Sigmoid colon (tissue), 7 donors: ENCODE data around the gene EFNA3. TPM values are rescaled to one million over a fixed set of nuclear protein-coding genes. Genes with fewer than 3 reads are reported as not detected.

ENCODE experiments used
- DNase-seq: peaks from one replicate; pipeline ENCODE4 v3.0.0-alpha.2; 2019
- H3K27ac ChIP-seq, 4 donors: fragments of 200-600 bp; sonication (generic); one replicate each; pipeline ENCODE4 v1.5.1; 2016 to 2019; ENCODE audit warnings: mild to moderate bottlenecking in 1 of 4
- H3K27me3 ChIP-seq, 3 donors: fragments of 200-600 bp; sonication (generic); one replicate each; pipeline ENCODE4 v1.5.1; 2019; ENCODE audit warnings: mild to moderate bottlenecking in 1 of 3
- H3K36me3 ChIP-seq, 4 donors: fragments of 200-600 bp; sonication (generic); one replicate each; pipeline ENCODE4 v1.5.1; 2016 to 2019
- H3K4me1 ChIP-seq, 4 donors: fragments of 200-600 bp; sonication (generic); one replicate each; pipeline ENCODE4 v1.5.1; 2017 to 2019
- H3K4me3 ChIP-seq, 4 donors: fragments of 200-600 bp; sonication (generic); one replicate each; pipeline ENCODE4 v1.5.1; 2017 to 2019; ENCODE audit warnings: mild to moderate bottlenecking in 2 of 4, moderate library complexity in 1 of 4
- H3K9me3 ChIP-seq, 4 donors: fragments of 200-600 bp in 3 of 4; sonication (generic) in 3 of 4; one replicate each; pipeline versions ENCODE4 v1.5.1 to v1.6.1; 2013 to 2019
- EP300 ChIP-seq, 4 donors: sonication (generic); formaldehyde crosslinking; IDR thresholded peaks; one replicate each; pipeline ENCODE4 v1.6.1; 2017; ENCODE audit warnings: antibody characterized with exemption in 4 of 4
- POLR2A ChIP-seq, 2 donors: fragments of 450-650 bp; IDR thresholded peaks; one replicate each; pipeline ENCODE4 v1.6.1; 2016; ENCODE audit warnings: antibody characterized with exemption in 2 of 2, mild to moderate bottlenecking in 2 of 2, moderate library complexity in 2 of 2
- POLR2AphosphoS5 ChIP-seq, 4 donors: sonication (generic); formaldehyde crosslinking; IDR thresholded peaks; one replicate each; pipeline ENCODE4 v1.6.1; 2017; ENCODE audit warnings: antibody characterized with exemption in 4 of 4
- WGBS, 2 donors: extraction: QIAGEN DNeasy Blood & Tissue Kit; methylation state at CpG; one replicate each; pipeline ENCODE4 v1.1.7; 2013; 5-methylcytosine and 5-hydroxymethylcytosine counted together
- intact Hi-C: fragments of 100-400 bp; cut with DNase I; formaldehyde crosslinking; loops from one replicate; pipeline ENCODE4 v1.15.1; 2023
- polyA plus RNA-seq, 3 donors: library from polyadenylated mRNA; stranded (reverse); fragments of 200-250 nt; gene quantifications; one replicate each; pipeline ENCODE4 v1.2.3, GENCODE V29; 2013
- total RNA-seq, 4 donors: library from RNA; depleted of rRNA; stranded (reverse); fragments of >200 nt; gene quantifications; one replicate each; pipeline ENCODE4 v1.1.0, GENCODE V29; 2016
- TF ChIP-seq, protein P1 (sequence below), 4 experiments: fragments of 450-650 bp in 3 of 4; fragments of 200-600 bp in 1 of 4; IDR thresholded peaks; one replicate each; pipeline ENCODE4 v1.5.1; 2016 to 2019; ENCODE audit warnings: antibody characterized with exemption in 4 of 4, mild to moderate bottlenecking in 3 of 4, moderate library complexity in 2 of 4
- donor health status: healthy with polysubstance abuse.
- donor health status: Bipolar disorder and iron deficiency.
- donor health status: healthy.

EFNA3 gene
- total and polyA plus RNA-seq, 7 donors: 0.27 to 9.0 (median 3.0) TPM

DNA sequence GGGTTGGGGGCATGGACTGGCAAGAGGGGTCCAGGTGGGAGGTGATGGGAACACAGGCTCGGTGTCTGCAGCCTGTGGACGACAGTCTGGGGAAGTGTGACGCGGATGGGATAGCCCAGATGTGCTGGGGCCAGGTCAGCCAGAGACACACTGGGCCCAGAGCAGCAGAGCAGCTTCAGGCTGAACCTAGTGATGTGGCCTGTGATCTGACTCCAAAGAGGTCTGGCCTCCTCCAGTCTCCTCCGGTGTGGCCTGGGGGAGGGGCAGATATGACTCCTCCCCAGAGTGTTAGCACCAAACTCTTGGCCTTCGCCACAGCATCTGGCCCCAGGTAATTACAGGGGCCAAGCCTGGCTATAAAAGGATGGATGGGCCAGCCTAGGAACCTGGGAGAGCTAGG, 13.5 kb downstream of the EFNA3 start:
- peaks cover 0 to 29% (median 24%) of the 10 kb centered on the region in 4 donors for H3K4me1 ChIP-seq
- H3K9me3 ChIP-seq: no peaks in the 10 kb centered on the region
- no peak overlapping the region for H3K4me3 ChIP-seq
- no peak for DNase-seq
- intact Hi-C loops: no loop called here
- no peaks in the 10 kb centered on the region for H3K27me3 ChIP-seq
- H3K27ac ChIP-seq: no peak overlapping the region
- TF ChIP-seq EP300 (IDR thresholded peaks at IDR 0.05): no peak
- TF ChIP-seq POLR2A (IDR thresholded peaks at IDR 0.05): no peak
- TF ChIP-seq POLR2AphosphoS5 (IDR thresholded peaks at IDR 0.05): no peak
- TF ChIP-seq, protein P1, sequence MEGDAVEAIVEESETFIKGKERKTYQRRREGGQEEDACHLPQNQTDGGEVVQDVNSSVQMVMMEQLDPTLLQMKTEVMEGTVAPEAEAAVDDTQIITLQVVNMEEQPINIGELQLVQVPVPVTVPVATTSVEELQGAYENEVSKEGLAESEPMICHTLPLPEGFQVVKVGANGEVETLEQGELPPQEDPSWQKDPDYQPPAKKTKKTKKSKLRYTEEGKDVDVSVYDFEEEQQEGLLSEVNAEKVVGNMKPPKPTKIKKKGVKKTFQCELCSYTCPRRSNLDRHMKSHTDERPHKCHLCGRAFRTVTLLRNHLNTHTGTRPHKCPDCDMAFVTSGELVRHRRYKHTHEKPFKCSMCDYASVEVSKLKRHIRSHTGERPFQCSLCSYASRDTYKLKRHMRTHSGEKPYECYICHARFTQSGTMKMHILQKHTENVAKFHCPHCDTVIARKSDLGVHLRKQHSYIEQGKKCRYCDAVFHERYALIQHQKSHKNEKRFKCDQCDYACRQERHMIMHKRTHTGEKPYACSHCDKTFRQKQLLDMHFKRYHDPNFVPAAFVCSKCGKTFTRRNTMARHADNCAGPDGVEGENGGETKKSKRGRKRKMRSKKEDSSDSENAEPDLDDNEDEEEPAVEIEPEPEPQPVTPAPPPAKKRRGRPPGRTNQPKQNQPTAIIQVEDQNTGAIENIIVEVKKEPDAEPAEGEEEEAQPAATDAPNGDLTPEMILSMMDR (IDR thresholded peaks at IDR 0.05): no peak
- H3K36me3 ChIP-seq: no peaks in the 10 kb centered on the region
- 69 to 85% methylated on average over 6 of the region's 6 CpGs for WGBS, 2 donors

GRCh38 chr1:155092641-155093040, 14.0 kb downstream of the EFNA3 start:
- TF ChIP-seq POLR2AphosphoS5 (IDR thresholded peaks at IDR 0.05) (no peak), EP300 (IDR thresholded peaks at IDR 0.05) (no peak), POLR2A (IDR thresholded peaks at IDR 0.05) (no peak)
- TF ChIP-seq, protein P1 (IDR thresholded peaks at IDR 0.05): no peak
- DNase-seq: no peak
- intact Hi-C loops: no loop called here
- Histone ChIP-seq H3K27me3 (no peaks in the 10 kb centered on the region), H3K27ac (no peak overlapping the region), H3K9me3 (no peaks in the 10 kb centered on the region), H3K4me3 (no peak overlapping the region), H3K4me1 (peaks cover 0 to 29% (median 24%) of the 10 kb centered on the region in 4 donors), H3K36me3 (no peaks in the 10 kb centered on the region)
- 91 to 92% methylated on average over 12 of the region's 12 CpGs for WGBS, 2 donors

- DNase-seq: peak; percentile 71
- Histone ChIP-seq H3K4me3 (peak overlapping the region in 1 of 4 donors; percentile 6), H3K9me3 (no peaks in the 10 kb centered on the region), H3K36me3 (no peaks in the 10 kb centered on the region), H3K27me3 (no peaks in the 10 kb centered on the region), H3K4me1 (peaks cover 0 to 29% (median 24%) of the 10 kb centered on the region in 4 donors), H3K27ac (peak overlapping the region; percentile 69 to 76 (median 70))
- intact Hi-C loops: no loop called here
- TF ChIP-seq EP300 (IDR thresholded peaks at IDR 0.05): no peak
- TF ChIP-seq, protein P1 (IDR thresholded peaks at IDR 0.05): peak in 2 of 4 experiments; percentile 38 to 41
- no peak for TF ChIP-seq POLR2AphosphoS5 (IDR thresholded peaks at IDR 0.05)
- TF ChIP-seq POLR2A (IDR thresholded peaks at IDR 0.05): no peak
- WGBS, 2 donors: 9 to 29% methylated on average over 13 of the region's 13 CpGs
Measured at GRCh38 chr1:155093911-155094621, 15.4 kb downstream of the EFNA3 start.

GRCh38 chr1:155094622-155094948, 15.9 kb downstream of the EFNA3 start:
- peak overlapping the region; percentile 69 to 76 (median 70) for H3K27ac ChIP-seq
- DNase-seq: no peak
- no peaks in the 10 kb centered on the region for H3K36me3 ChIP-seq
- TF ChIP-seq POLR2A (IDR thresholded peaks at IDR 0.05) (no peak), POLR2AphosphoS5 (IDR thresholded peaks at IDR 0.05) (no peak), EP300 (IDR thresholded peaks at IDR 0.05) (no peak)
- TF ChIP-seq, protein P1 (IDR thresholded peaks at IDR 0.05): peak in 1 of 4 experiments; percentile 26
- H3K4me3 ChIP-seq: peak overlapping the region in 1 of 4 donors; percentile 6
- H3K27me3 ChIP-seq: no peaks in the 10 kb centered on the region
- 38 to 81% methylated on average over 2 of the region's 2 CpGs for WGBS, 2 donors
- intact Hi-C loops: no loop called here
- no peaks in the 10 kb centered on the region for H3K9me3 ChIP-seq
- peaks cover 0 to 29% (median 24%) of the 10 kb centered on the region in 4 donors for H3K4me1 ChIP-seq
